K562 (cell line): ENCODE data around the gene CD14. TPM values are rescaled to one million over a fixed set of nuclear protein-coding genes. Genes with fewer than 3 reads are reported as not detected.

Source experiments
- CBFA2T3 ChIP-seq: fragments of 450-650 bp; IDR thresholded peaks from 2 replicates; pipeline ENCODE4 v1.6.1; 2017
- FOXM1 ChIP-seq, 2 experiments: fragments of 450-650 bp in 1 of 2; sonication (generic) in 1 of 2; formaldehyde crosslinking in 1 of 2; IDR thresholded peaks; 2 replicates each; pipeline versions ENCODE4 v1.6.1 to v1.9.0; 2017 to 2022; ENCODE audit warnings: low read depth in 2 of 2, mild to moderate bottlenecking in 2 of 2, missing genetic modification reagents in 1 of 2, moderate library complexity in 1 of 2
- GATAD2B ChIP-seq: fragments of 450-650 bp; IDR thresholded peaks from 2 replicates; pipeline ENCODE4 v1.6.1; 2017; ENCODE audit warnings: mild to moderate bottlenecking, borderline replicate concordance
- GTF2A2 ChIP-seq: IDR thresholded peaks from 2 replicates; pipeline ENCODE4 v1.6.1; 2016; ENCODE audit warnings: mild to moderate bottlenecking, missing genetic modification characterization, missing compliant biosample characterization
- HDAC6 ChIP-seq: IDR thresholded peaks from 2 replicates; pipeline ENCODE4 v1.6.1; 2012; ENCODE audit warnings: low read depth, mild to moderate bottlenecking, control low read depth, inconsistent platforms, low read length, moderate library complexity
- IRF9 ChIP-seq: fragments of 450-650 bp; IDR thresholded peaks from 2 replicates; pipeline ENCODE4 v1.6.1; 2016; ENCODE audit warnings: missing biosample characterization, missing genetic modification characterization
- KLF16 ChIP-seq: IDR thresholded peaks from 2 replicates; pipeline ENCODE4 v1.6.1; 2016; ENCODE audit warnings: antibody characterized with exemption
- MTF1 ChIP-seq: fragments of 250-450 bp; sonication (Bioruptor Pico); IDR thresholded peaks from 2 replicates; pipeline ENCODE4 v1.9.0; 2021; ENCODE audit warnings: moderate library complexity, mild to moderate bottlenecking, inconsistent platforms, borderline replicate concordance
- NFE2 ChIP-seq: IDR thresholded peaks from 2 replicates; pipeline ENCODE4 v1.6.1; 2014; ENCODE audit warnings: antibody characterized with exemption, low read depth
- NR2F6 ChIP-seq: fragments of 450-650 bp; formaldehyde crosslinking; IDR thresholded peaks from 2 replicates; pipeline ENCODE4 v1.4.0; 2020; ENCODE audit warnings: mild to moderate bottlenecking
- NR4A1 ChIP-seq, 2 experiments: fragments of 250-450 bp in 1 of 2; fragments of 450-650 bp in 1 of 2; sonication (Bioruptor Pico) in 1 of 2; IDR thresholded peaks; 2 replicates each; pipeline versions ENCODE4 v1.4.0 to v1.6.1; 2016 to 2020; ENCODE audit warnings: mild to moderate bottlenecking in 2 of 2, missing compliant biosample characterization in 1 of 2, missing genetic modification characterization in 1 of 2, moderate library complexity in 1 of 2
- PBX2 ChIP-seq, 2 experiments: IDR thresholded peaks in 1 of 2; conservative IDR thresholded peaks in 1 of 2; 2 replicates each; pipeline ENCODE4 v1.6.1; 2016; ENCODE audit warnings: low read depth in 2 of 2, mild to moderate bottlenecking in 1 of 2, missing compliant biosample characterization in 1 of 2, missing genetic modification characterization in 1 of 2, moderate library complexity in 1 of 2
- PHF20 ChIP-seq: fragments of 450-650 bp; IDR thresholded peaks from 2 replicates; pipeline ENCODE4 v1.6.1; 2018; ENCODE audit not compliant: partially characterized antibody
- POLR2A ChIP-seq: fragments of 450-650 bp; conservative IDR thresholded peaks from 2 replicates; pipeline ENCODE4 v1.6.1; 2016
- RB1 ChIP-seq: fragments of 450-650 bp; IDR thresholded peaks from 2 replicates; pipeline ENCODE4 v1.6.1; 2017; ENCODE audit warnings: low read depth, mild to moderate bottlenecking
- RBM25 ChIP-seq: fragments of 200-400 bp; formaldehyde crosslinking; IDR thresholded peaks from 2 replicates; pipeline ENCODE4 v1.6.1; 2018; ENCODE audit warnings: low read length, low read depth, moderate library complexity; ENCODE audit not compliant: severe bottlenecking
- SOX6 ChIP-seq: fragments of 450-650 bp; IDR thresholded peaks from 2 replicates; pipeline ENCODE4 v1.6.1; 2014; ENCODE audit warnings: mild to moderate bottlenecking
- ZBTB34 ChIP-seq: fragments of 250-450 bp; sonication (Bioruptor Pico); IDR thresholded peaks from 2 replicates; pipeline ENCODE4 v1.8.0; 2021; ENCODE audit warnings: mild to moderate bottlenecking, moderate library complexity
- ZNF12 ChIP-seq: sonication (generic); formaldehyde crosslinking; IDR thresholded peaks from 2 replicates; pipeline ENCODE4 v1.4.0; 2020; ENCODE audit warnings: mild to moderate bottlenecking, missing genetic modification reagents
- ZNF785 ChIP-seq: fragments of 250-450 bp; sonication (Bioruptor Pico); IDR thresholded peaks from 2 replicates; pipeline ENCODE4 v1.4.0; 2020; ENCODE audit warnings: mild to moderate bottlenecking
- ZSCAN32 ChIP-seq: fragments of 450-650 bp; formaldehyde crosslinking; IDR thresholded peaks from 2 replicates; pipeline ENCODE4 v1.4.0; 2020; ENCODE audit warnings: mild to moderate bottlenecking, moderate library complexity
- polyA plus RNA-seq, 8 experiments: library from polyadenylated mRNA; depleted of rRNA in 4 of 8; stranded (reverse) in 5 of 8; unstranded in 3 of 8; fragments of >200 nt; fragmentation: Nextera tagmentation in 2 of 8; fragmentation: Illumina TruSeq in 1 of 8; extraction: Ambion mirVana in 2 of 8; extraction: Trizol in 1 of 8; gene quantifications; 2 replicates each; pipeline versions ENCODE4 v1.2.1 to v1.2.3, GENCODE V29; 2011 to 2014; ENCODE audit warnings: inconsistent platforms in 1 of 8, missing spikeins in 1 of 8
- total RNA-seq, 7 experiments: library from RNA; depleted of rRNA in 6 of 7; stranded (reverse); fragments of >200 nt in 6 of 7; fragmentation: Illumina TruSeq in 2 of 7; extraction: Trizol in 2 of 7; gene quantifications; 2 replicates each; pipeline versions ENCODE4 v1.2.1 to v1.2.3, GENCODE V29; 2011 to 2021; ENCODE audit warnings: low replicate concordance in 1 of 7
- TF ChIP-seq, protein P1 (sequence below): sonication (generic); formaldehyde crosslinking; IDR thresholded peaks from 2 replicates; pipeline ENCODE4 v1.8.0; 2022; ENCODE audit warnings: mild to moderate bottlenecking, missing genetic modification reagents
- TF ChIP-seq, protein P2 (sequence below): fragments of 450-650 bp; formaldehyde crosslinking; IDR thresholded peaks from 2 replicates; pipeline ENCODE4 v1.4.0; 2020; ENCODE audit warnings: mild to moderate bottlenecking, moderate library complexity

Gene CD14
- total and polyA plus RNA-seq, 9 of the 15 experiments (the other 6 are each of a cell fraction or from before 2014, with no cell fraction given): 0.07 to 0.47 (median 0.14) TPM; not detected in 2

DNA sequence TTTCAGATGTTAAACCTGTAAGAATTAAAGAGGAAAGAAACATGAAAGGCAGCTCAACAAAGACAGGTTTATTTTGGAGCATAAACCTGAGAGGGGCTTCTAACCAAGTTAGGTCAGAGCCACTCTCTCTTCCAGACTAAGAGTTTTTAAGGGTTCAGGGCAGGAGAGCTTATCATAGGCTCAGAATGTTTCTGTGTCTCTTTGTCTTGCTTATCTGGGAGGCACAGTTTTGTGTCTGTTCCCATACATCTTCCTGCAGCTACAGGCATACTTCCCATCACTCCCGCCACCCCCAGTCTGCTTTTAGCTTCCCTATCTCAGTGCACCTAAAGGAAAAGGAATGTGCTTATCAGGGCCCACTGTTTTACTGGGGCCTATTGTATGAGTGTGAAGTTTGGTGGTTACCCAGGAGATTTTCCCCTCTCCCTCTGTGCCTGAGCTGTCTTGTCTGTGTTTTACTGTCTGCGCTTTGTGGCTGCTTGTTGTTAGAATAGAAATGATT lies 21.9 kb downstream of the CD14 start (continued):
- TF ChIP-seq NR4A1 (CRISPR knock-in tag; IDR thresholded peaks at IDR 0.05) (no peak), NR4A1 (tag; IDR thresholded peaks at IDR 0.05) (peak; percentile 95), SOX6 (peak; percentile 100), NR2F6 (CRISPR knock-in tag) (no peak), PHF20 (no peak), ZBTB34 (no peak), GATAD2B (0 out of 2 replicates have a peak, but pooled peaks have one; percentile 18), KLF16 (peak; percentile 88), ZNF785 (CRISPR knock-in tag) (no peak), ZNF12 (CRISPR knock-in tag) (0 out of 2 replicates have a peak, but pooled peaks have one; percentile 23), RB1 (no peak), ZSCAN32 (CRISPR knock-in tag) (no peak), PBX2 (CRISPR knock-in tag; IDR thresholded peaks at IDR 0.05; ENCODE audit: low read depth) (no peak), PBX2 (tag; conservative IDR thresholded peaks at IDR 0.05; ENCODE audit: low read depth) (peak; percentile 56), POLR2A (no peak), FOXM1 (IDR thresholded peaks at IDR 0.05; ENCODE audit: low read depth) (peak; percentile 94), FOXM1 (CRISPR knock-in tag; IDR thresholded peaks at IDR 0.05; ENCODE audit: low read depth) (no peak), RBM25 (peak; percentile 45), MTF1 (CRISPR knock-in tag) (no peak), HDAC6 (no peak), IRF9 (tag) (no peak), GTF2A2 (no peak), CBFA2T3 (peak; percentile 99), NFE2 (peak; percentile 11; the same call in 1 of the 2 replicates)
- TF ChIP-seq, protein P1, sequence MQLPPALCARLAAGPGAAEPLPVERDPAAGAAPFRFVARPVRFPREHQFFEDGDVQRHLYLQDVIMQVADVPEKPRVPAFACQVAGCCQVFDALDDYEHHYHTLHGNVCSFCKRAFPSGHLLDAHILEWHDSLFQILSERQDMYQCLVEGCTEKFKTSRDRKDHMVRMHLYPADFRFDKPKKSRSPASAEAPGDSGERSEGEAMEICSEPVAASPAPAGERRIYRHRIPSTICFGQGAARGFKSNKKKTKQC (CRISPR knock-in tag): no peak
- TF ChIP-seq, protein P2, sequence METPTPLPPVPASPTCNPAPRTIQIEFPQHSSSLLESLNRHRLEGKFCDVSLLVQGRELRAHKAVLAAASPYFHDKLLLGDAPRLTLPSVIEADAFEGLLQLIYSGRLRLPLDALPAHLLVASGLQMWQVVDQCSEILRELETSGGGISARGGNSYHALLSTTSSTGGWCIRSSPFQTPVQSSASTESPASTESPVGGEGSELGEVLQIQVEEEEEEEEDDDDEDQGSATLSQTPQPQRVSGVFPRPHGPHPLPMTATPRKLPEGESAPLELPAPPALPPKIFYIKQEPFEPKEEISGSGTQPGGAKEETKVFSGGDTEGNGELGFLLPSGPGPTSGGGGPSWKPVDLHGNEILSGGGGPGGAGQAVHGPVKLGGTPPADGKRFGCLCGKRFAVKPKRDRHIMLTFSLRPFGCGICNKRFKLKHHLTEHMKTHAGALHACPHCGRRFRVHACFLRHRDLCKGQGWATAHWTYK (CRISPR knock-in tag): no peak
